Measurements from ENCODE around the gene FAM83E. TPM values are rescaled to one million over a fixed set of nuclear protein-coding genes. Genes with fewer than 3 reads are reported as not detected.
A peak's percentile ranks its signal among the peaks of the same experiment; 100 is the strongest.

FAM83E gene
- total and polyA plus RNA-seq, 2 of the 8 experiments (the other 6 are each of a cell fraction or from before 2014, with no cell fraction given): 1.8 to 5.3 TPM

DNA sequence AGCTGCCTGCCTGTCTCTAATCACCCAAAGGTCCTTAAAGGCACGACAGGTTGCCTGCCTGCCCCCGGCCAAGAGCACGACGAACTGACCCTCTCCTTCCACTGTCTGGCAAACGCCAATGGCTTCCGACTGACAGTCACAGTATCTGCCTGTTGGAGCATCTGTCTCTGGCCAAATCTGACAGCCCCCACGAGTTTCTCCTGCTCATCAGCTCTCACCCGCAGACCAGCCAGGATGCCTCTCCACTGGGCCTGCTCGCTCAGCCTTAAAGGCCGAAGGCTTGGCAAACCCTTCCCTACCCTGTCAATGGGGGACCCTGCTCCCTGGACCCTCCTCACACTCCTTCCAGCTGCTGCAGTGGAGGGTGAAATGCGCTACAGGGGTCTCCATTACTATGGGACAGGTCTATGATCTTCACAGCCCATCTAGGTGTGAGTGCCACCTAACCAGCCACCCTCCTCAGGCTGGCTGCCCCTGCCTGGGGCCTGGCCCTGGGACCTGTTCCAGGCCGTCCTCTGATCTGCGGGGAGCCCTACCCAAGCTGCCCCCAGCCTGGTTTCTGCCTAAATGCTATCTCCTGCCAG is 932 bp downstream of the FAM83E start:
- H2AFZ ChIP-seq (ENCODE audit: low read length): no peak overlapping the region
- WGBS, 2 experiments (ENCODE audit: extremely low coverage in 1 of 2, insufficient coverage in 1 of 2, insufficient read length in 1 of 2, insufficient replicate concordance in 2 of 2, low coverage in 1 of 2, low lambda C conversion rate in 2 of 2, missing lambda C conversion rate in 1 of 2): 87% methylated on average over 13 of the region's 13 CpGs; no CpG with 5 or more reads in 1 of the 2 experiments
- H3K79me1 ChIP-seq (ENCODE audit: low read depth, low read length): peaks cover 4% of the 10 kb centered on the region; the same call in 1 of the 2 replicates
- TF ChIP-seq SP2 (IDR thresholded peaks at IDR 0.05; ENCODE audit: low read length) (no peak), POLR2A (IDR thresholded peaks at IDR 0.05; ENCODE audit: control extremely low read depth in 1 of 2, low read depth in 2 of 2, low read length in 2 of 2) (peak in 1 of 2 experiments; percentile 58; a peak in 1 of 3 replicates)
- peak overlapping the region; percentile 88 for H2BK5ac ChIP-seq (ENCODE audit: low read depth, low read length)
- peak overlapping the region; percentile 54; the same call in 1 of the 2 replicates for H2AK5ac ChIP-seq (ENCODE audit: low read depth, low read length)
- no peaks in the 10 kb centered on the region for H3K27me3 ChIP-seq (replicated peaks in 1 of 4; ENCODE audit: control insufficient read depth in 3 of 4, extremely low read depth in 1 of 4, insufficient read depth in 3 of 4, low read length in 3 of 4)
- H4K20me1 ChIP-seq (replicated peaks in 1 of 2; ENCODE audit: control insufficient read depth in 1 of 2, insufficient read depth in 2 of 2, low read length in 2 of 2): peaks cover 25 to 39% of the 10 kb centered on the region in 2 experiments
- H3K14ac ChIP-seq (ENCODE audit: insufficient read length): no peak overlapping the region
- peak overlapping the region; percentile 99 for H3K4ac ChIP-seq (replicated peaks; ENCODE audit: insufficient read length, low read depth, low read length)
- ChIA-PET POLR2A (ENCODE audit: partially characterized antibody) (interaction anchor here (0.5 to 30.9 kb wide), 21 partner anchors 1 to 221 kb away, joined by 3 to 788 read pairs (median 4); partner anchors contain the start of genes CA11, DBP, FAM83E and GRIN2D), CTCF (ENCODE audit: partially characterized antibody) (interaction anchor here (1.1 to 7.2 kb wide), 3 partner anchors 17 to 124 kb away, joined by 3 to 37 read pairs (median 3); no protein-coding TSS in a partner anchor)
- peaks cover 0 to 45% (median 35%) of the 10 kb centered on the region in 4 experiments; a peak in 6 of 7 replicates for H3K4me1 ChIP-seq (replicated peaks in 1 of 4; ENCODE audit: control insufficient read depth in 3 of 4, insufficient read depth in 4 of 4, low read length in 3 of 4)
- H2BK20ac ChIP-seq (ENCODE audit: low read length): no peak overlapping the region
- H4K5ac ChIP-seq (ENCODE audit: insufficient read length, low read depth, low read length): peak overlapping the region; percentile 58
- peak overlapping the region; percentile 58 to 66 for H3K4me2 ChIP-seq (ENCODE audit: insufficient read depth in 1 of 2, low read depth in 2 of 2, low read length in 2 of 2)
- H4K8ac ChIP-seq (ENCODE audit: extremely low read depth, insufficient read depth, low read length): peak overlapping the region; percentile 86
- peak overlapping the region; percentile 68 for H4K91ac ChIP-seq (replicated peaks; ENCODE audit: insufficient read length, low read length)
- 0 out of 2 replicates have a peak overlapping the region, but pooled peaks have one; percentile 90 for H2BK12ac ChIP-seq (ENCODE audit: low read depth, low read length)
- FAIRE-seq (no peak), DNase-seq (ENCODE audit: low read depth in 1 of 2, low spot score in 2 of 2) (no peak)
- peaks cover 4% of the 10 kb centered on the region; the same call in 1 of the 2 replicates for H3K23me2 ChIP-seq (ENCODE audit: low read depth, low read length)
- peak overlapping the region; percentile 17; the same call in 1 of the 2 replicates for H3K18ac ChIP-seq (ENCODE audit: extremely low read depth, low read length)
- H3K27ac ChIP-seq (ENCODE audit: low read depth, low read length): peak overlapping the region; percentile 80
- peak overlapping the region in 2 of 4 experiments; percentile 0 to 50; a peak in 4 of 7 replicates for H3K9ac ChIP-seq (replicated peaks in 1 of 4; ENCODE audit: extremely low read depth in 1 of 4, low read depth in 3 of 4, low read length in 3 of 4)
- H2BK15ac ChIP-seq (ENCODE audit: low read length): peak overlapping the region; percentile 88; the same call in 1 of the 2 replicates
- peaks cover 20 to 29% of the 10 kb centered on the region in 2 experiments for H3K79me2 ChIP-seq (ENCODE audit: control insufficient read depth in 1 of 2, insufficient read depth in 2 of 2, low read length in 2 of 2)
- peaks cover 17 to 32% (median 21%) of the 10 kb centered on the region in 4 experiments for H3K36me3 ChIP-seq (ENCODE audit: control insufficient read depth in 2 of 4, insufficient read depth in 4 of 4, low read length in 3 of 4)
- H2BK120ac ChIP-seq (replicated peaks; ENCODE audit: low read depth, low read length): no peak overlapping the region
- H3K56ac ChIP-seq (replicated peaks; ENCODE audit: insufficient read length, low read depth, low read length): no peak overlapping the region
- no peak overlapping the region for H3K23ac ChIP-seq (ENCODE audit: insufficient read length)
- peak overlapping the region in 3 of 4 experiments; percentile 0 to 50 (median 10); a peak in 5 of 8 replicates for H3K4me3 ChIP-seq (ENCODE audit: extremely low read depth in 1 of 4, insufficient read depth in 2 of 4, low read depth in 3 of 4, low read length in 4 of 4)
- H3K9me3 ChIP-seq (ENCODE audit: insufficient read depth in 2 of 2, low read depth in 1 of 2, low read length in 1 of 2): no peaks in the 10 kb centered on the region
